ENCODE data around the gene CXCR3. TPM values are rescaled to one million over a fixed set of nuclear protein-coding genes. Genes with fewer than 3 reads are reported as not detected.

Gene CXCR3
- total and polyA plus RNA-seq, 2 of the 13 experiments (the other 11 are each of a cell fraction or from before 2014, with no cell fraction given): 0.18 TPM; not detected in 1

DNA sequence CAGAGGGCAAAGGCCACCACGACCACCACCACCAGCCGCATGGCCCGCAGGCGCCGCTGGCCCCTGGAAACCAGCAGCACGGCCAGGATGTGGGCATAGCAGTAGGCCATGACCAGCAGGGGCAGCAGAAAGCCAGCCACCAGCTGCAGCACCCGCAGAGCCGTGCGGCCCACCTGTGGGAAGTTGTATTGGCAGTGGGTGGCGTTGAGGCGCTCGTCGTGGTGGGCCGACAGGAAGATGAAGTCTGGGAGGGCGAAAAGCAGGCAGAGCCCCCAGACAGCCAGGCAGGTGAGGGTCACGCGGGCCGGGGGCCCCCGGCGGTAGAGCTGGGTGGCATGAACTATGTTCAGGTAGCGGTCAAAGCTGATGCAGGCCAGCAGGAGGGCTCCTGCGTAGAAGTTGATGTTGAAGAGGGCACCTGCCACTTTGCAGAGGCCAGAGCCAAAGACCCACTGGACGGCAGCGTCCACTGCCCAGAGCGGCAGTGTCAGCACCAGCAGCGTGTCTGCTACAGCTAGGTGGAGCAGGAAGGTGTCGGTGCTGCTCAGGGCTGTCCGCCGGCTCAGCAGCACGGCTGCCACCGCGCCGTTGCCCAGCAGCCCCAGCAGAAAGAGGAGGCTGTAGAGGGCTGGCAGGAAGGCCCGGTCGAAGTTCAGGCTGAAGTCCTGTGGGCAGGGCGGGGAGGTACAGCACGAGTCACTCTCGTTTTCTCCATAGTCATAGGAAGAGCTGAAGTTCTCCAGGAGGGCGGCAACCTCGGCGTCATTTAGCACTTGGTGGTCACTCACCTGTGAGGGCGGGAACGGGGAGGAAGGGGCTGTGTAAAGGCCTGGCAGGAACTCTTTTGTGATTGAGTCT is 1.4 kb downstream of the CXCR3 start (continued):
- TF ChIP-seq, protein P1, sequence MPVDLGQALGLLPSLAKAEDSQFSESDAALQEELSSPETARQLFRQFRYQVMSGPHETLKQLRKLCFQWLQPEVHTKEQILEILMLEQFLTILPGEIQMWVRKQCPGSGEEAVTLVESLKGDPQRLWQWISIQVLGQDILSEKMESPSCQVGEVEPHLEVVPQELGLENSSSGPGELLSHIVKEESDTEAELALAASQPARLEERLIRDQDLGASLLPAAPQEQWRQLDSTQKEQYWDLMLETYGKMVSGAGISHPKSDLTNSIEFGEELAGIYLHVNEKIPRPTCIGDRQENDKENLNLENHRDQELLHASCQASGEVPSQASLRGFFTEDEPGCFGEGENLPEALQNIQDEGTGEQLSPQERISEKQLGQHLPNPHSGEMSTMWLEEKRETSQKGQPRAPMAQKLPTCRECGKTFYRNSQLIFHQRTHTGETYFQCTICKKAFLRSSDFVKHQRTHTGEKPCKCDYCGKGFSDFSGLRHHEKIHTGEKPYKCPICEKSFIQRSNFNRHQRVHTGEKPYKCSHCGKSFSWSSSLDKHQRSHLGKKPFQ (CRISPR knock-in tag; IDR thresholded peaks at IDR 0.05; ENCODE audit: insufficient replicate concordance): no peak
- TF ChIP-seq, protein P2, sequence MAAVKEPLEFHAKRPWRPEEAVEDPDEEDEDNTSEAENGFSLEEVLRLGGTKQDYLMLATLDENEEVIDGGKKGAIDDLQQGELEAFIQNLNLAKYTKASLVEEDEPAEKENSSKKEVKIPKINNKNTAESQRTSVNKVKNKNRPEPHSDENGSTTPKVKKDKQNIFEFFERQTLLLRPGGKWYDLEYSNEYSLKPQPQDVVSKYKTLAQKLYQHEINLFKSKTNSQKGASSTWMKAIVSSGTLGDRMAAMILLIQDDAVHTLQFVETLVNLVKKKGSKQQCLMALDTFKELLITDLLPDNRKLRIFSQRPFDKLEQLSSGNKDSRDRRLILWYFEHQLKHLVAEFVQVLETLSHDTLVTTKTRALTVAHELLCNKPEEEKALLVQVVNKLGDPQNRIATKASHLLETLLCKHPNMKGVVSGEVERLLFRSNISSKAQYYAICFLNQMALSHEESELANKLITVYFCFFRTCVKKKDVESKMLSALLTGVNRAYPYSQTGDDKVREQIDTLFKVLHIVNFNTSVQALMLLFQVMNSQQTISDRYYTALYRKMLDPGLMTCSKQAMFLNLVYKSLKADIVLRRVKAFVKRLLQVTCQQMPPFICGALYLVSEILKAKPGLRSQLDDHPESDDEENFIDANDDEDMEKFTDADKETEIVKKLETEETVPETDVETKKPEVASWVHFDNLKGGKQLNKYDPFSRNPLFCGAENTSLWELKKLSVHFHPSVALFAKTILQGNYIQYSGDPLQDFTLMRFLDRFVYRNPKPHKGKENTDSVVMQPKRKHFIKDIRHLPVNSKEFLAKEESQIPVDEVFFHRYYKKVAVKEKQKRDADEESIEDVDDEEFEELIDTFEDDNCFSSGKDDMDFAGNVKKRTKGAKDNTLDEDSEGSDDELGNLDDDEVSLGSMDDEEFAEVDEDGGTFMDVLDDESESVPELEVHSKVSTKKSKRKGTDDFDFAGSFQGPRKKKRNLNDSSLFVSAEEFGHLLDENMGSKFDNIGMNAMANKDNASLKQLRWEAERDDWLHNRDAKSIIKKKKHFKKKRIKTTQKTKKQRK (IDR thresholded peaks at IDR 0.05; ENCODE audit: low read length): no peak
- no peak for TF ChIP-seq ZNF264 (CRISPR knock-in tag; IDR thresholded peaks at IDR 0.05)
- no peak for TF ChIP-seq NFYB (CRISPR knock-in tag; IDR thresholded peaks at IDR 0.05)
- TF ChIP-seq ZNF441 (CRISPR knock-in tag; IDR thresholded peaks at IDR 0.05; ENCODE audit: borderline replicate concordance): no peak
- TF ChIP-seq, protein P3, sequence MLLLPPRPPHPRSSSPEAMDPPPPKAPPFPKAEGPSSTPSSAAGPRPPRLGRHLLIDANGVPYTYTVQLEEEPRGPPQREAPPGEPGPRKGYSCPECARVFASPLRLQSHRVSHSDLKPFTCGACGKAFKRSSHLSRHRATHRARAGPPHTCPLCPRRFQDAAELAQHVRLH (CRISPR knock-in tag; IDR thresholded peaks at IDR 0.05; ENCODE audit: borderline replicate concordance, low read depth): no peak
- peak; percentile 21; the same call in 1 of the 2 replicates for TF ChIP-seq KDM2A (CRISPR knock-in tag; IDR thresholded peaks at IDR 0.05; ENCODE audit: borderline replicate concordance, low read depth)
- TF ChIP-seq, protein P4, sequence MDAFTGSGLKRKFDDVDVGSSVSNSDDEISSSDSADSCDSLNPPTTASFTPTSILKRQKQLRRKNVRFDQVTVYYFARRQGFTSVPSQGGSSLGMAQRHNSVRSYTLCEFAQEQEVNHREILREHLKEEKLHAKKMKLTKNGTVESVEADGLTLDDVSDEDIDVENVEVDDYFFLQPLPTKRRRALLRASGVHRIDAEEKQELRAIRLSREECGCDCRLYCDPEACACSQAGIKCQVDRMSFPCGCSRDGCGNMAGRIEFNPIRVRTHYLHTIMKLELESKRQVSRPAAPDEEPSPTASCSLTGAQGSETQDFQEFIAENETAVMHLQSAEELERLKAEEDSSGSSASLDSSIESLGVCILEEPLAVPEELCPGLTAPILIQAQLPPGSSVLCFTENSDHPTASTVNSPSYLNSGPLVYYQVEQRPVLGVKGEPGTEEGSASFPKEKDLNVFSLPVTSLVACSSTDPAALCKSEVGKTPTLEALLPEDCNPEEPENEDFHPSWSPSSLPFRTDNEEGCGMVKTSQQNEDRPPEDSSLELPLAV (CRISPR knock-in tag; conservative IDR thresholded peaks at IDR 0.05; ENCODE audit: low read depth): no peak
- no peak for TF ChIP-seq ZNF674 (CRISPR knock-in tag; IDR thresholded peaks at IDR 0.05; ENCODE audit: low read depth)
- no peak for TF ChIP-seq KAT8 (CRISPR knock-in tag; IDR thresholded peaks at IDR 0.05)
- no peak for TF ChIP-seq ATM (IDR thresholded peaks at IDR 0.05; ENCODE audit: borderline replicate concordance)
- TF ChIP-seq ZNF552 (CRISPR knock-in tag; IDR thresholded peaks at IDR 0.05; ENCODE audit: borderline replicate concordance): no peak
- TF ChIP-seq, protein P5, sequence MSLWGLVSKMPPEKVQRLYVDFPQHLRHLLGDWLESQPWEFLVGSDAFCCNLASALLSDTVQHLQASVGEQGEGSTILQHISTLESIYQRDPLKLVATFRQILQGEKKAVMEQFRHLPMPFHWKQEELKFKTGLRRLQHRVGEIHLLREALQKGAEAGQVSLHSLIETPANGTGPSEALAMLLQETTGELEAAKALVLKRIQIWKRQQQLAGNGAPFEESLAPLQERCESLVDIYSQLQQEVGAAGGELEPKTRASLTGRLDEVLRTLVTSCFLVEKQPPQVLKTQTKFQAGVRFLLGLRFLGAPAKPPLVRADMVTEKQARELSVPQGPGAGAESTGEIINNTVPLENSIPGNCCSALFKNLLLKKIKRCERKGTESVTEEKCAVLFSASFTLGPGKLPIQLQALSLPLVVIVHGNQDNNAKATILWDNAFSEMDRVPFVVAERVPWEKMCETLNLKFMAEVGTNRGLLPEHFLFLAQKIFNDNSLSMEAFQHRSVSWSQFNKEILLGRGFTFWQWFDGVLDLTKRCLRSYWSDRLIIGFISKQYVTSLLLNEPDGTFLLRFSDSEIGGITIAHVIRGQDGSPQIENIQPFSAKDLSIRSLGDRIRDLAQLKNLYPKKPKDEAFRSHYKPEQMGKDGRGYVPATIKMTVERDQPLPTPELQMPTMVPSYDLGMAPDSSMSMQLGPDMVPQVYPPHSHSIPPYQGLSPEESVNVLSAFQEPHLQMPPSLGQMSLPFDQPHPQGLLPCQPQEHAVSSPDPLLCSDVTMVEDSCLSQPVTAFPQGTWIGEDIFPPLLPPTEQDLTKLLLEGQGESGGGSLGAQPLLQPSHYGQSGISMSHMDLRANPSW (CRISPR knock-in tag; IDR thresholded peaks at IDR 0.05; ENCODE audit: borderline replicate concordance): no peak
- TF ChIP-seq CEBPG (CRISPR knock-in tag; IDR thresholded peaks at IDR 0.05): no peak
- TF ChIP-seq, protein P6, sequence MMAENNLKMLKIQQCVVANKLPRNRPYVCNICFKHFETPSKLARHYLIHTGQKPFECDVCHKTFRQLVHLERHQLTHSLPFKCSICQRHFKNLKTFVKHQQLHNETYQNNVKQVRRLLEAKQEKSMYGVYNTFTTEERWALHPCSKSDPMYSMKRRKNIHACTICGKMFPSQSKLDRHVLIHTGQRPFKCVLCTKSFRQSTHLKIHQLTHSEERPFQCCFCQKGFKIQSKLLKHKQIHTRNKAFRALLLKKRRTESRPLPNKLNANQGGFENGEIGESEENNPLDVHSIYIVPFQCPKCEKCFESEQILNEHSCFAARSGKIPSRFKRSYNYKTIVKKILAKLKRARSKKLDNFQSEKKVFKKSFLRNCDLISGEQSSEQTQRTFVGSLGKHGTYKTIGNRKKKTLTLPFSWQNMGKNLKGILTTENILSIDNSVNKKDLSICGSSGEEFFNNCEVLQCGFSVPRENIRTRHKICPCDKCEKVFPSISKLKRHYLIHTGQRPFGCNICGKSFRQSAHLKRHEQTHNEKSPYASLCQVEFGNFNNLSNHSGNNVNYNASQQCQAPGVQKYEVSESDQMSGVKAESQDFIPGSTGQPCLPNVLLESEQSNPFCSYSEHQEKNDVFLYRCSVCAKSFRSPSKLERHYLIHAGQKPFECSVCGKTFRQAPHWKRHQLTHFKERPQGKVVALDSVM (CRISPR knock-in tag; IDR thresholded peaks at IDR 0.05): peak; percentile 19; the same call in 1 of the 2 replicates
- no peak for TF ChIP-seq ZNF878 (CRISPR knock-in tag; IDR thresholded peaks at IDR 0.05)

Data from HepG2 (cell line).